NCI-H2029 treated with DMSO at 0.1 percent for 48 hours (cell line): ENCODE data around the gene EFNB1.

ENCODE experiments used
- DNase-seq: peaks from one replicate; lab custom pipeline; 2025; lab: John Stamatoyannopoulos, UW

EFNB1 gene

GRCh38 chrX:68827848-68828624, 785 bp upstream of the EFNB1 start:
- peak; percentile 25 for DNase-seq

GRCh38 chrX:68829582-68830418, 979 bp downstream of the EFNB1 start:
- no peak for DNase-seq

GRCh38 chrX:68830419-68831404, 1.9 kb downstream of the EFNB1 start:
- no peak for DNase-seq

- DNase-seq, result no peak
These were observed 2.7 kb downstream of the EFNB1 start for GRCh38 chrX:68831405-68832100.

- no peak for DNase-seq
These were observed 3.2 kb downstream of the EFNB1 start for GRCh38 chrX:68832101-68832416.

- DNase-seq, result no peak
These were observed 4.0 kb downstream of the EFNB1 start for GRCh38 chrX:68832516-68833447.

- no peak for DNase-seq
These were observed 4.6 kb downstream of the EFNB1 start for GRCh38 chrX:68833448-68833805.

GRCh38 chrX:68833855-68834331, 5.1 kb downstream of the EFNB1 start:
- no peak for DNase-seq

- DNase-seq, result no peak
These were observed 5.7 kb downstream of the EFNB1 start for GRCh38 chrX:68834371-68835103.

GRCh38 chrX:68835104-68835442, 6.3 kb downstream of the EFNB1 start:
- no peak for DNase-seq

- DNase-seq, result no peak
These were observed 6.6 kb downstream of the EFNB1 start for GRCh38 chrX:68835468-68835867.

GRCh38 chrX:68837119-68837518, 8.3 kb downstream of the EFNB1 start:
- DNase-seq, result no peak

GRCh38 chrX:68838571-68838910, 9.7 kb downstream of the EFNB1 start:
- no peak for DNase-seq

GRCh38 chrX:68839771-68840170, 10.9 kb downstream of the EFNB1 start:
- no peak for DNase-seq

GRCh38 chrX:68840256-68840655, 11.4 kb downstream of the EFNB1 start:
- DNase-seq, result no peak

GRCh38 chrX:68841251-68842049, 12.6 kb downstream of the EFNB1 start:
- peak; percentile 13 for DNase-seq

- peak; percentile 7 for DNase-seq
These were observed 13.5 kb downstream of the EFNB1 start for GRCh38 chrX:68842351-68842750.

- DNase-seq, result no peak
These were observed 14.2 kb downstream of the EFNB1 start for GRCh38 chrX:68842781-68843581.
